ENCODE results near the gene OR4L1.

Gene OR4L1

DNA sequence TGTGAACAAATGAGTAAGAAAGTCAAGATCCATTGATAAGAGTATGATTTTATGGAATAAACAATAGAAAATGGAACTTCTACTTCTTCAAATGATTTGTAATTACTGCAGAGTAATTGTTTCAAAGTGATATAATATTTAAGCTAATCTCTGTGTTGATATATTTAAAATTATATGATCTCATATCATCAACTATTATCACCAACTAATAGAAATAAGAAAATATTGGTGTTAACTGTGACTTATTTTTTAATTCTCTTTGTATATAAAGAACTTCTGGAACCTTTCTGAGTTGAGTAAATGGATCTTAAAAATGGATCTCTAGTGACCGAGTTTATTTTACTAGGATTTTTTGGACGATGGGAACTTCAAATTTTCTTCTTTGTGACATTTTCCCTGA, at the start of gene OR4L1:
Gene OR4L1, plus strand, starts transcription at position 301 of the 400 bp plus-strand sequence. Its CDS starts 0 bp downstream, at position 301.
- TF ChIP-seq CTCF (IDR thresholded peaks at IDR 0.05) = no peak

GRCh38 chr14:20019257-20019865, 40.5 kb upstream of the OR4L1 start, which contains the start of gene OR4K14:
OR4K14 (minus strand) TSS chr14:20019307; CDS start chr14:20015193, 4,114 bp downstream.
- TF ChIP-seq CTCF (IDR thresholded peaks at IDR 0.05) = no peak

GRCh38 chr14:20031058-20031457, 28.8 kb upstream of the OR4L1 start:
- TF ChIP-seq CTCF (IDR thresholded peaks at IDR 0.05) = no peak

DNA sequence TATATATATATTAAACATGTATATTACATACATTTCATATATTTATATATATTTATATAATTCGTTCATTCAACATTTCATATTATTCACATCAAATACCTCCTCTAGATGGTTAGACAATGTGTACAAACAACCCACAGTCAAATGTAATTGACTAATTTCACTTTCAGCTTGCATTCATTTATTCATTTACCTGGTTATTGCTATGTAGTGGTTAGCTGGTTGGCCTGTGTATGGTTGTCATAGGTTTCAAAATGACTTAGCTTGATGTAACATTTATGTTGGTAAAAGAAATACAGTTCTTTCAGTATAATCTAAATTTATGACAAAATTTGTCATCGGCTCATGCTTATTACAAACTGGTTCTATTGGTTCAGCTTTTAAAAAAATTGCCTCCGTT, 24.4 kb upstream of the OR4L1 start:
- TF ChIP-seq CTCF (IDR thresholded peaks at IDR 0.05) = no peak

GRCh38 chr14:20035938-20036337, 23.9 kb upstream of the OR4L1 start, which contains the start of gene OR4K13:
OR4K13 (minus strand) TSS chr14:20036038; CDS start chr14:20034758, 1,280 bp downstream.
- no peak for TF ChIP-seq CTCF (IDR thresholded peaks at IDR 0.05)

DNA sequence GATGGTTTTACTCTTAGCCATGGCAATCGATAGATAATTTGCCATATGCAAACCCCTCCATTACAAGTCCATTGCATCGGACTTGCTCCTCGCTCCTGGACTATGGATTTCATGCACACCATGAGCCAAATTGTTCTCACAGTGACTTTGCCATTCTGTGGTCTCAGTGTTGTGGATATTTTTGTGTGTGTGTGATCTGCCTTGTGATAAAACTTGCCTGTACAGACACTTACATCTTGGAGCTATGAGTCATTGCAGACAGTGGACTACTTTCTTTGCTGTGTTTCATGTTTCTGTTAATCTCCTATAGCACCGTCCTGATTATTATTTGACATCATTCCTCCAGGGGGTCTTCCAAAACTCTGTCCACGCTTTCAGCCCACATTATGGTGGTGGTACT, 15.6 kb upstream of the OR4L1 start:
- TF ChIP-seq CTCF (IDR thresholded peaks at IDR 0.05) = no peak

GRCh38 chr14:20048202-20048601, 11.6 kb upstream of the OR4L1 start:
- TF ChIP-seq CTCF (IDR thresholded peaks at IDR 0.05) = no peak

DNA sequence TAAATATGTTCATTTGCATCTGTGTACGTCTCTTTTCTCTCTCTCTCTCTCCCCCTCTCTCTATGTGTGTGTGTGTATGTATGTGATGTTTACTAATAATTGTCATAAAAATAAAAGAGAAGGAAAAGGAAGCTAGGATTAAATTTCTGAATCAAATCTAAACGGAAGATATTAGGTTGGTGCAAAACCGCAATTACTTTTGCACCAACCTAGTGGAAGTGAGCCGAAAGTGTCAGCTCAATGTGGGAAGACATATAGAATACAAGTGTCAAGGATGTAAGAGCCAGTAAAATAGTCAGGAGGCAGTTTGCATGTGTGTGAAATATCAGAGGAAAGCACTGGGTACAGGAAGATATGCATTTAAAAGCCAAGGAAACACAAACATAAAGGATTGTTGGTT, 32.2 kb downstream of the OR4L1 start:
- no peak for TF ChIP-seq CTCF (IDR thresholded peaks at IDR 0.05)
